SKM-1 treated with dmso at 0.1 percent for 144 hours (cell line): Measurements from ENCODE around the gene PEPD.

Experiments used
- DNase-seq: peaks from one replicate; lab custom pipeline; 2025; ENCODE audit not compliant: unreplicated experiment; lab: John Stamatoyannopoulos, UW

Gene PEPD

GRCh38 chr19:33397536-33398360 lies 123.8 kb downstream of the PEPD start:
- no peak for DNase-seq

- DNase-seq, result no peak
Observed at GRCh38 chr19:33396701-33397535, 124.7 kb downstream of the PEPD start.

GRCh38 chr19:33395561-33396550 lies 125.7 kb downstream of the PEPD start:
- no peak for DNase-seq

GRCh38 chr19:33394723-33395560 lies 126.6 kb downstream of the PEPD start:
- DNase-seq, result no peak

GRCh38 chr19:33394006-33394722 lies 127.4 kb downstream of the PEPD start:
- peak; percentile 72 for DNase-seq

- DNase-seq, result no peak
Observed at GRCh38 chr19:33393286-33394005, 128.1 kb downstream of the PEPD start.

- DNase-seq, result no peak
Observed at GRCh38 chr19:33392341-33393285, 129.0 kb downstream of the PEPD start.

- no peak for DNase-seq
Observed at GRCh38 chr19:33391631-33392249, 129.9 kb downstream of the PEPD start.

- DNase-seq, result no peak
Observed at GRCh38 chr19:33390908-33391630, 130.5 kb downstream of the PEPD start.

GRCh38 chr19:33390101-33390907 lies 131.3 kb downstream of the PEPD start:
- peak; percentile 35 for DNase-seq

- DNase-seq, result no peak
Observed at GRCh38 chr19:33389421-33390100, 132.0 kb downstream of the PEPD start.

- no peak for DNase-seq
Observed at GRCh38 chr19:33388725-33389420, 132.7 kb downstream of the PEPD start.

- no peak for DNase-seq
Observed at GRCh38 chr19:33388231-33388724, 133.3 kb downstream of the PEPD start.
